Hepatocyte (in vitro differentiated cells): ENCODE data around the gene SDHB. TPM values are rescaled to one million over a fixed set of nuclear protein-coding genes. Genes with fewer than 3 reads are reported as not detected.

Experiments
- DNase-seq: peaks from one replicate; pipeline ENCODE4 v3.0.0-alpha.2; 2016; ENCODE audit warnings: low spot score
- H2AFZ ChIP-seq: fragments of 200-600 bp; sonication (generic); 2 replicates; pipeline ENCODE4 v1.6.0; 2016; ENCODE audit warnings: antibody characterized with exemption, mild to moderate bottlenecking
- H3K27ac ChIP-seq: fragments of 200-600 bp; sonication (generic); 2 replicates; pipeline ENCODE4 v1.5.1; 2016; ENCODE audit warnings: mild to moderate bottlenecking
- H3K27me3 ChIP-seq: fragments of 200-600 bp; sonication (generic); 2 replicates; pipeline ENCODE4 v1.6.1; 2016
- H3K36me3 ChIP-seq: fragments of 200-600 bp; sonication (generic); replicated peaks from 2 replicates; pipeline ENCODE4 v1.5.1; 2016; ENCODE audit warnings: low read depth; ENCODE audit not compliant: insufficient read depth
- H3K4me1 ChIP-seq: fragments of 200-600 bp; sonication (generic); 2 replicates; pipeline ENCODE4 v1.5.1; 2016; ENCODE audit warnings: mild to moderate bottlenecking, moderate library complexity; ENCODE audit not compliant: insufficient read depth
- H3K4me2 ChIP-seq: fragments of 200-600 bp; sonication (generic); 2 replicates; pipeline ENCODE4 v1.6.0; 2016
- H3K4me3 ChIP-seq: fragments of 200-600 bp; sonication (generic); 2 replicates; pipeline ENCODE4 v1.5.1; 2016; ENCODE audit warnings: mild to moderate bottlenecking
- H3K79me2 ChIP-seq: fragments of 200-600 bp; sonication (generic); 2 replicates; pipeline ENCODE4 v1.6.0; 2017; ENCODE audit warnings: mild to moderate bottlenecking
- H3K9me2 ChIP-seq: fragments of 200-600 bp; sonication (generic); replicated peaks from 2 replicates; pipeline ENCODE4 v1.6.0; 2017; ENCODE audit warnings: mild to moderate bottlenecking; ENCODE audit not compliant: insufficient read depth
- H3K9me3 ChIP-seq: fragments of 200-600 bp; sonication (generic); 2 replicates; pipeline ENCODE4 v1.5.1; 2016; ENCODE audit warnings: low read depth, mild to moderate bottlenecking
- H4K20me1 ChIP-seq: fragments of 200-600 bp; sonication (generic); 2 replicates; pipeline ENCODE4 v1.6.0; 2016; ENCODE audit warnings: mild to moderate bottlenecking; ENCODE audit not compliant: insufficient read depth, poor library complexity, severe bottlenecking
- CTCF ChIP-seq: fragments of 200-600 bp; sonication (generic); IDR thresholded peaks from 2 replicates; pipeline ENCODE4 v1.5.1; 2016; ENCODE audit warnings: antibody characterized with exemption, mild to moderate bottlenecking; ENCODE audit not compliant: poor library complexity
- EZH2 ChIP-seq: fragments of 200-600 bp; sonication (generic); IDR thresholded peaks from 2 replicates; pipeline ENCODE4 v1.6.1; 2016; ENCODE audit warnings: antibody characterized with exemption, mild to moderate bottlenecking, borderline replicate concordance
- EZH2phosphoT487 ChIP-seq: fragments of 200-600 bp; sonication (generic); IDR thresholded peaks from one replicate; pipeline ENCODE4 v1.6.1; 2018; ENCODE audit warnings: antibody characterized with exemption, mild to moderate bottlenecking, low read depth, moderate library complexity; ENCODE audit not compliant: unreplicated experiment, severe bottlenecking
- WGBS: methylation state at CpG from one replicate; pipeline ENCODE4 v1.1.6; 2016; ENCODE audit warnings: low lambda C conversion rate; ENCODE audit errors: missing lambda C conversion rate; 5-methylcytosine and 5-hydroxymethylcytosine counted together
- polyA plus RNA-seq: library from polyadenylated mRNA; unstranded; fragments of >200 nt; fragmentation: Nextera tagmentation; extraction: Ambion mirVana; gene quantifications from 2 replicates; pipeline ENCODE4 v1.2.1, GENCODE V29; 2016
- total RNA-seq: library from RNA; depleted of rRNA; stranded (reverse); fragments of >200 nt; gene quantifications from 2 replicates; pipeline ENCODE4 v1.2.3, GENCODE V29; 2014

Gene SDHB
- total and polyA plus RNA-seq, 2 experiments from 2014 or later: 144 to 175 TPM

GRCh38 chr1:17055801-17056200, 2.0 kb upstream of the SDHB start:
- Histone ChIP-seq H3K27me3 (no peaks in the 10 kb centered on the region), H3K4me3 (no peak overlapping the region), H4K20me1 (no peaks in the 10 kb centered on the region), H3K27ac (no peak overlapping the region), H3K4me2 (no peak overlapping the region), H3K9me3 (no peaks in the 10 kb centered on the region), H3K79me2 (peaks cover 29% of the 10 kb centered on the region), H3K4me1 (peaks cover 9% of the 10 kb centered on the region), H3K9me2 (no peaks in the 10 kb centered on the region), H2AFZ (no peak overlapping the region), H3K36me3 (no peaks in the 10 kb centered on the region)
- 98% methylated on average over 7 of the region's 7 CpGs for WGBS
- no peak for DNase-seq
- TF ChIP-seq EZH2: no peak
- no peak for TF ChIP-seq CTCF
- no peak for TF ChIP-seq EZH2phosphoT487

GRCh38 chr1:17053086-17053684, 647 bp downstream of the SDHB start:
- no peaks in the 10 kb centered on the region for H3K9me3 ChIP-seq
- peak overlapping the region; percentile 41 for H2AFZ ChIP-seq
- H4K20me1 ChIP-seq: no peaks in the 10 kb centered on the region
- H3K36me3 ChIP-seq: no peaks in the 10 kb centered on the region
- peak overlapping the region; percentile 89 for H3K4me2 ChIP-seq
- WGBS: 9% methylated on average over 12 of the region's 12 CpGs
- peak; percentile 33 for DNase-seq
- H3K27me3 ChIP-seq: no peaks in the 10 kb centered on the region
- H3K79me2 ChIP-seq: peaks cover 53% of the 10 kb centered on the region
- no peak for TF ChIP-seq EZH2phosphoT487
- TF ChIP-seq CTCF: no peak
- TF ChIP-seq EZH2: no peak
- H3K9me2 ChIP-seq: no peaks in the 10 kb centered on the region
- H3K27ac ChIP-seq: peak overlapping the region; percentile 83
- peak overlapping the region; percentile 68 for H3K4me3 ChIP-seq
- peaks cover 9% of the 10 kb centered on the region for H3K4me1 ChIP-seq

GRCh38 chr1:17052641-17053040, 1.2 kb downstream of the SDHB start:
- H3K36me3 ChIP-seq: no peaks in the 10 kb centered on the region
- H3K27me3 ChIP-seq: no peaks in the 10 kb centered on the region
- no peaks in the 10 kb centered on the region for H3K9me3 ChIP-seq
- peaks cover 9% of the 10 kb centered on the region for H3K4me1 ChIP-seq
- DNase-seq: no peak
- no peak overlapping the region for H2AFZ ChIP-seq
- peak overlapping the region; percentile 89 for H3K4me2 ChIP-seq
- TF ChIP-seq EZH2 (no peak), EZH2phosphoT487 (no peak), CTCF (no peak)
- H4K20me1 ChIP-seq: no peaks in the 10 kb centered on the region
- H3K9me2 ChIP-seq: no peaks in the 10 kb centered on the region
- H3K79me2 ChIP-seq: peaks cover 58% of the 10 kb centered on the region
- peak overlapping the region; percentile 68 for H3K4me3 ChIP-seq
- H3K27ac ChIP-seq: peak overlapping the region; percentile 83

- H3K4me2 ChIP-seq: peak overlapping the region; percentile 89
- WGBS: 86% methylated on average over 1 of the region's 1 CpG
- H3K4me3 ChIP-seq: no peak overlapping the region
These were observed 1.8 kb downstream of the SDHB start for GRCh38 chr1:17052038-17052437.

More at GRCh38 chr1:17052038-17052437, 1.8 kb downstream of the SDHB start:
- H3K36me3 ChIP-seq: no peaks in the 10 kb centered on the region
- no peaks in the 10 kb centered on the region for H3K27me3 ChIP-seq
- H3K79me2 ChIP-seq: peaks cover 63% of the 10 kb centered on the region
- peaks cover 9% of the 10 kb centered on the region for H3K4me1 ChIP-seq
- H3K9me3 ChIP-seq: no peaks in the 10 kb centered on the region
- no peak overlapping the region for H2AFZ ChIP-seq
- no peak for DNase-seq
- H3K9me2 ChIP-seq: no peaks in the 10 kb centered on the region
- H4K20me1 ChIP-seq: peaks cover 4% of the 10 kb centered on the region
- no peak for TF ChIP-seq CTCF
- no peak for TF ChIP-seq EZH2phosphoT487
- no peak for TF ChIP-seq EZH2
- peak overlapping the region; percentile 45 for H3K27ac ChIP-seq
